Measurements from ENCODE around the gene INTS14. TPM values are rescaled to one million over a fixed set of nuclear protein-coding genes. Genes with fewer than 3 reads are reported as not detected.
A peak's percentile ranks its signal among the peaks of the same experiment; 100 is the strongest.

The INTS14 gene
- total and polyA plus RNA-seq, 10 donors, result 17.2 to 71.3 (median 38.9) TPM

DNA sequence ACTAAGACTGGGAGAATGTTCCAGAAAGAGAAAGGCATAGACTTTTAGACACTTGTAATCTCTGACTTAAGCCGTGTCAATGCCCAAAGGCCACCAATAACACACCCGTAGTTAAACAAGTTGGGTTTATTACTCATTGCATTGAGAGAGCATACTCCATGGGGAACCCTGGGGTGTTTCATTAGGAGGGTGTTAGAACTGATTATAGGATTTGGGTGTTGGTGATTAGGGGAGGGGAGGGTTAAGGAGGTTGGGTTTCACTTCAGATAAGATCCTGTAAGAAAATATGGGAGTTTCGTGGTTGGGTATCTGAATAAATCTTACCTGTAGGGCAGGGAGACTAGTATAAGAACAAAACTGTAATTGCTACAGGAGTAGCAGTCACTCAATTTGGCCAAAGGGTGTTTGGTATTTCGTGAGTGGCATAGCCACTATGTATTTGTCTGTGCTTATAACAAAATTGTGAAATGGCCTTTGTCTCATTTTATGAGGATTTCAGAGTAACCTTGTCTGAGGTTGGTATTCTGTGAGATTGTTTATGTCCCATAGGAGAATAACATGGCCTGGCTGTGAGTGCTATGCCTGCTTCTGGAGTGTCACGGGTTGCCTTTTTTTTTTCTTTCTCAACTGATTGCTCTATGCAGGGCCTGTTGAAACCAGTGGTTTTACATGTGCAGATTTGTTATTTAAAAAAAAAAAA lies 77.7 kb downstream of the INTS14 start:
- Histone ChIP-seq H3K36me3 (peaks cover 0 to 4% (median 0%) of the 10 kb centered on the region in 6 donors), H3K9me3 (no peaks in the 10 kb centered on the region), H3K4me1 (peaks cover 8 to 37% (median 24%) of the 10 kb centered on the region in 6 donors), H3K4me3 (no peak overlapping the region), H3K27ac (no peak overlapping the region), H3K27me3 (replicated peaks in 1 of 7) (no peaks in the 10 kb centered on the region)
- TF ChIP-seq, protein P1, sequence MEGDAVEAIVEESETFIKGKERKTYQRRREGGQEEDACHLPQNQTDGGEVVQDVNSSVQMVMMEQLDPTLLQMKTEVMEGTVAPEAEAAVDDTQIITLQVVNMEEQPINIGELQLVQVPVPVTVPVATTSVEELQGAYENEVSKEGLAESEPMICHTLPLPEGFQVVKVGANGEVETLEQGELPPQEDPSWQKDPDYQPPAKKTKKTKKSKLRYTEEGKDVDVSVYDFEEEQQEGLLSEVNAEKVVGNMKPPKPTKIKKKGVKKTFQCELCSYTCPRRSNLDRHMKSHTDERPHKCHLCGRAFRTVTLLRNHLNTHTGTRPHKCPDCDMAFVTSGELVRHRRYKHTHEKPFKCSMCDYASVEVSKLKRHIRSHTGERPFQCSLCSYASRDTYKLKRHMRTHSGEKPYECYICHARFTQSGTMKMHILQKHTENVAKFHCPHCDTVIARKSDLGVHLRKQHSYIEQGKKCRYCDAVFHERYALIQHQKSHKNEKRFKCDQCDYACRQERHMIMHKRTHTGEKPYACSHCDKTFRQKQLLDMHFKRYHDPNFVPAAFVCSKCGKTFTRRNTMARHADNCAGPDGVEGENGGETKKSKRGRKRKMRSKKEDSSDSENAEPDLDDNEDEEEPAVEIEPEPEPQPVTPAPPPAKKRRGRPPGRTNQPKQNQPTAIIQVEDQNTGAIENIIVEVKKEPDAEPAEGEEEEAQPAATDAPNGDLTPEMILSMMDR (IDR thresholded peaks at IDR 0.05 in 8 of 11, conservative IDR thresholded peaks at IDR 0.05 in 3 of 11), result no peak
- TF ChIP-seq POLR2AphosphoS5 (IDR thresholded peaks at IDR 0.05) (no peak), POLR2A (IDR thresholded peaks at IDR 0.05) (no peak)
- 86 to 95% (median 88%) methylated on average over 5 of the region's 5 CpGs for WGBS, 5 donors
- intact Hi-C loops (cut with DNase I; ENCODE audit: low total_unique reads), result no loop called here
- DNase-seq, result no peak

DNA sequence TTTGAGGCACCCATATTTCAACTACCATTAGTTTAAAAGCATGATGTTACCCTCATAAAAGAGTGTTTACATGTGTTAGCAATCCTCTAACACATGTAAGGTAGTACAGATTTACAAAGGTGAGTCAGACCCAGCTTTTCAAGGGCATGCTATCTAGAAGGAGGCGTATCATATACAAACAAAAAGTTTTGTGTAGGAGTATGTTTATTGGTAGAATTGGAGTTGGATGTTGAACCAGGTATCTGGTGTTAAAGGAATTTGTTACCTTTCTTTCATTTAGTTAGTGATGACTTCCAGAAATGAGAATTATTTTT lies 78.2 kb downstream of the INTS14 start:
- H3K9me3 ChIP-seq, result no peaks in the 10 kb centered on the region
- peaks cover 8 to 37% (median 24%) of the 10 kb centered on the region in 6 donors for H3K4me1 ChIP-seq
- no peak overlapping the region for H3K4me3 ChIP-seq
- no peaks in the 10 kb centered on the region for H3K27me3 ChIP-seq (replicated peaks in 1 of 7)
- peaks cover 0 to 4% (median 0%) of the 10 kb centered on the region in 6 donors for H3K36me3 ChIP-seq
- intact Hi-C loops (cut with DNase I; ENCODE audit: low total_unique reads), result no loop called here
- H3K27ac ChIP-seq, result no peak overlapping the region
- TF ChIP-seq POLR2AphosphoS5 (IDR thresholded peaks at IDR 0.05) (no peak), POLR2A (IDR thresholded peaks at IDR 0.05) (no peak)
- TF ChIP-seq, protein P1 (IDR thresholded peaks at IDR 0.05 in 8 of 11, conservative IDR thresholded peaks at IDR 0.05 in 3 of 11), result no peak
- 76 to 80% (median 79%) methylated on average over 1 of the region's 1 CpG for WGBS, 5 donors
- no peak for DNase-seq

DNA sequence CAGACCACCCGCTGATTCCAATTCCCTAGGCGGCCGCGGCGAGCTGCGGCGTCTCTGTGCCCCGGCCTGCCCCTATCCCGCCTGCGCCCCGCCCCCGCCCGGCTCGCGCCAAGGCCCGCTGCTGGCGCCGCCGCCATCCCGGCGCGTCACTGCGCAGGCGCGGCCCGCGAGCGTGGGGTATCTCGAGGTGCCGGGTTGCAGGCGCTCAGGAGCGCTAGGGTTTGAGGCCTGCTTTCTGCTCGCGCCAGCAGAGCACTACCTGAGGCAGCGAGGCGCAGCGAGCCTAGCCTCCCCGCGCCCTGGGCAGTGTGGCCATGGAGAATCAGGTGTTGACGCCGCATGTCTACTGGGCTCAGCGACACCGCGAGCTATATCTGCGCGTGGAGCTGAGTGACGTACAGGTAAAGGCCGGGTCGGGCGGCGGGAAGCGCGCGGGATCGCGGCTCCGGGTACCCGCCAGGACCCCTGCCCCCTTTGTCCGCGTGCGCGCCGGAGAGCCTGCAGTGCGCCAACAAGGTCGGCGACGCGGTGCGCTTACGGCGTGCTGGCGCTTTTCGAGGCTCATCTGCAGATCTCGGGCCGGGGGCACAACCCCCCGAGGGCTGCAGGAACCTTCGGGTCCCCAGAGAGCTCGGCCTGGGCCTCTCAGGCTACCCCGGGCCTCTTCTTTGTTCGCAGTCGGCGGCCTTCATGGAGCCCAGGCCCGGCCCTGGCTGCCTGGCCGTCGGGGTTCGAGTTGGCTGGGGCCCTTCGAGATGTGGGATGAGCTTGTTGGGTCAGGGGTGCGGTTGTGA lies 80.4 kb downstream of the INTS14 start, which contains the start of gene HACD3:
HACD3 (plus strand) TSS at position 146 of the 794 bp plus-strand sequence; CDS start at position 315, 169 bp downstream.
- Histone ChIP-seq H3K4me3 (peak within 1 kb of the TSS; percentile 62 to 95 (median 84)), H3K27me3 (replicated peaks in 1 of 7) (no peaks in the 10 kb centered on the region), H3K36me3 (no peaks in the 10 kb centered on the region), H3K9me3 (no peaks in the 10 kb centered on the region), H3K4me1 (peaks cover 8 to 44% (median 24%) of the 10 kb centered on the region in 6 donors), H3K27ac (peak within 1 kb of the TSS in 7 of 8 donors; percentile 39 to 82 (median 65))
- peak; percentile 95 for DNase-seq
- intact Hi-C loops (cut with DNase I; ENCODE audit: low total_unique reads), result no loop called here
- TF ChIP-seq POLR2AphosphoS5 (IDR thresholded peaks at IDR 0.05) (peak; percentile 83 to 89 (median 87)), POLR2A (IDR thresholded peaks at IDR 0.05) (no peak)
- TF ChIP-seq, protein P1 (IDR thresholded peaks at IDR 0.05 in 8 of 11, conservative IDR thresholded peaks at IDR 0.05 in 3 of 11), result no peak
- WGBS, 5 donors, result 1 to 4% (median 1%) methylated on average over 12 to 88 of the region's 88 CpGs

All from spleen (tissue), 11 donors.